Peyer's patch (tissue), 4 donors: Measurements from ENCODE around the gene MAP7D3.
"Not testable (repeated sequence)": the region's sequence is repeated elsewhere in the genome, so short reads cannot be mapped to it uniquely, and the experiment has no call there.

Source experiments
- POLR2A ChIP-seq, 2 donors: fragments of 450-650 bp; IDR thresholded peaks; one replicate each; pipeline ENCODE4 v1.5.1; 2017; ENCODE audit warnings: antibody characterized with exemption in 2 of 2, mild to moderate bottlenecking in 2 of 2, moderate library complexity in 2 of 2
- TF ChIP-seq, protein P1 (sequence below), 6 experiments: fragments of 450-650 bp in 4 of 6; fragments of 200-600 bp in 2 of 6; sonication (generic) in 1 of 6; IDR thresholded peaks; one replicate each; pipeline ENCODE4 v1.5.1; 2017 to 2019; ENCODE audit warnings: antibody characterized with exemption in 6 of 6, mild to moderate bottlenecking in 3 of 6, moderate library complexity in 1 of 6

- TF ChIP-seq, protein P1, sequence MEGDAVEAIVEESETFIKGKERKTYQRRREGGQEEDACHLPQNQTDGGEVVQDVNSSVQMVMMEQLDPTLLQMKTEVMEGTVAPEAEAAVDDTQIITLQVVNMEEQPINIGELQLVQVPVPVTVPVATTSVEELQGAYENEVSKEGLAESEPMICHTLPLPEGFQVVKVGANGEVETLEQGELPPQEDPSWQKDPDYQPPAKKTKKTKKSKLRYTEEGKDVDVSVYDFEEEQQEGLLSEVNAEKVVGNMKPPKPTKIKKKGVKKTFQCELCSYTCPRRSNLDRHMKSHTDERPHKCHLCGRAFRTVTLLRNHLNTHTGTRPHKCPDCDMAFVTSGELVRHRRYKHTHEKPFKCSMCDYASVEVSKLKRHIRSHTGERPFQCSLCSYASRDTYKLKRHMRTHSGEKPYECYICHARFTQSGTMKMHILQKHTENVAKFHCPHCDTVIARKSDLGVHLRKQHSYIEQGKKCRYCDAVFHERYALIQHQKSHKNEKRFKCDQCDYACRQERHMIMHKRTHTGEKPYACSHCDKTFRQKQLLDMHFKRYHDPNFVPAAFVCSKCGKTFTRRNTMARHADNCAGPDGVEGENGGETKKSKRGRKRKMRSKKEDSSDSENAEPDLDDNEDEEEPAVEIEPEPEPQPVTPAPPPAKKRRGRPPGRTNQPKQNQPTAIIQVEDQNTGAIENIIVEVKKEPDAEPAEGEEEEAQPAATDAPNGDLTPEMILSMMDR (IDR thresholded peaks at IDR 0.05) = not testable (repeated sequence)
- not testable (repeated sequence) for TF ChIP-seq POLR2A (IDR thresholded peaks at IDR 0.05)
Measured at GRCh38 chrX:136300721-136301120, 49.5 kb upstream of the MAP7D3 start, which contains the start of gene ADGRG4.
